Left colon (tissue), 2 donors: Measurements from ENCODE around the gene CPSF6. TPM values are rescaled to one million over a fixed set of nuclear protein-coding genes. Genes with fewer than 3 reads are reported as not detected.
"Not testable (repeated sequence)": the region's sequence is repeated elsewhere in the genome, so short reads cannot be mapped to it uniquely, and the experiment has no call there.

Experiments
- ATAC-seq: fragments of 200-7000 bp; cut with Tn5 transposase; one replicate; pipeline ENCODE4 v1.9.1; 2020; ENCODE audit warnings: mild to moderate bottlenecking, moderate library complexity
- DNase-seq, 2 donors: peaks; one replicate each; pipeline ENCODE4 v3.0.0-alpha.2; 2020
- intact Hi-C, 2 donors: fragments of 100-400 bp; cut with DNase I in 1 of 2; cut with micrococcal nuclease in 1 of 2; formaldehyde crosslinking; loops; one replicate each; pipeline versions ENCODE4 v1.11.2 to v1.14.0; 2022; cut with DNase I, micrococcal nuclease
- total RNA-seq, 2 donors: library from RNA; stranded (reverse); fragmentation: NEBNext Ultra II Directional; extraction: Animal tissue kit (Norgen Biotek cat#: 25700); gene quantifications; one replicate each; pipeline ENCODE4 v1.2.1, GENCODE V29; 2021
- donor health status: DM: no; HTN: no; CAD: no.
- donor health status: DM: yes; HTN: yes; CAD: no.

The CPSF6 gene
- total RNA-seq, 2 donors from 2014 or later = 44.9 to 51.5 TPM

DNA sequence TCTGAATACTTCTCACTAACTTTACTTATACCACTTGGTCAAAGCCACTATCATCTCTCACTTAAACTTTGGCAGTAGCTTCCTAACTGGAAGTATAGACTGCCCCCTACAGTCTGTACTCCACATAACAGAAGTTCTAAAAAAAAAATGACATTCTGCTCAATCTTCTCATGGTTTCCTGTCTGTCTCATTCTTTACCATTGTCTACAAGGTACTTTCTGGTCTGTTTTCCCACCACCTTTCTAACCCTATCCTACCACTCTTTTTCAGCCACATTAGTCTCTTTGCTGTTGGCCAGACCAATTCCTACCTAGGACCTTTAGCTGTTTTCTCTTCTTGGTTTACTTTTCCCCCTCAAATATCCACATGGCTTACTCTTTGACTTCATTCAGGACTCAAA, 14.7 kb downstream of the CPSF6 start:
- intact Hi-C loops = loop anchor here in 1 of 2 donors (10.0 kb wide), 1 partner anchor 99 kb away; no protein-coding TSS in a partner anchor
- ATAC-seq (peak; percentile 71), DNase-seq (no peak)

DNA sequence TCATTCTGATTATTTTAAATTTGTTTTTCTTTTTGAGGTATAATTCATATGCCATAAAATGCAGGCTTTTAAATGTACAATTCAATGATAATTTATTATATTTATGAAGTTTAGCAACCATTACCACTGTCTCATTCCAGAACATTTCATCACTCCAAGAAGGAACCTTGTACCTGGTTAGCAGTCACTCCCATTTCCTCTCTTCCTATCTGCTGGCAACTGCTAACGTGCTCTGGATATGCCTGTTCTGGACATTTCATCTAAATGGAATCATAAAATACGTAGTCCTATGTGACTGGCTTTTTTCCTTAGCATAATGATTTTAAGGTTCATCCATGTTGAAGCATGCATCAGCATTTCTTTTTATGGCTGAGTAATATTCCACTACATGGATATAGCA, 15.5 kb downstream of the CPSF6 start:
- ATAC-seq = peak; percentile 57
- intact Hi-C loops = loop anchor here in 1 of 2 donors (10.0 kb wide), 1 partner anchor 100 kb away; no protein-coding TSS in a partner anchor

GRCh38 chr12:69258655-69259054, 19.3 kb downstream of the CPSF6 start:
- intact Hi-C loops = loop anchor here in 1 of 2 donors (10.0 kb wide), 1 partner anchor 104 kb away; no protein-coding TSS in a partner anchor
- ATAC-seq (no peak), DNase-seq (no peak)

More for the DNA sequence above, 15.5 kb downstream of the CPSF6 start:
- DNase-seq = no peak

- ATAC-seq = no peak
- no peak for DNase-seq
- intact Hi-C loops = no loop called here
Measured at GRCh38 chr12:69262264-69262974, 23.1 kb downstream of the CPSF6 start.

DNA sequence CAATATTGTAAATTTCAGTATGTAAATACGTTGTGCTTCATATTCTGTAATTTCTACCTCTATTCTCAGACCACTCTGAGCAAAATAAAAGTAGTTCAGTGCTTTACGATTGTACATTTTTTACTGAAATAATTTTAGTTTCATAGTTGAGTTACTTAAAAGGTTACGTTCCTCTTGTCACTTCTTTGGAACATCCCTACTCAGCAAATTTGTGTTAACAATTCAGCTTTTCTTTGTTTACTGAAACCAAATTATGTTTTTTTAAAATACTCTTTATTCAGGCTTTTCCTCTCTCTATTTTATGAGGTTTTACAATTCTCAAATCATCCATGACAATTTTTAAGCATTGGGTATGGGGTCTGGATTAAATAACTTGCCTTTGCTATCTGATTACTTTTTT, 25.8 kb downstream of the CPSF6 start:
- ATAC-seq (no peak), DNase-seq (no peak)
- intact Hi-C loops = no loop called here

GRCh38 chr12:69265633-69266032, 26.3 kb downstream of the CPSF6 start:
- not testable (repeated sequence) for DNase-seq
- peak; percentile 21 for ATAC-seq

GRCh38 chr12:69266036-69266635, 26.8 kb downstream of the CPSF6 start:
- intact Hi-C loops = no loop called here
- ATAC-seq (peak; percentile 52), DNase-seq (no peak)

More at GRCh38 chr12:69265633-69266032, 26.3 kb downstream of the CPSF6 start:
- intact Hi-C loops = not testable (repeated sequence)

DNA sequence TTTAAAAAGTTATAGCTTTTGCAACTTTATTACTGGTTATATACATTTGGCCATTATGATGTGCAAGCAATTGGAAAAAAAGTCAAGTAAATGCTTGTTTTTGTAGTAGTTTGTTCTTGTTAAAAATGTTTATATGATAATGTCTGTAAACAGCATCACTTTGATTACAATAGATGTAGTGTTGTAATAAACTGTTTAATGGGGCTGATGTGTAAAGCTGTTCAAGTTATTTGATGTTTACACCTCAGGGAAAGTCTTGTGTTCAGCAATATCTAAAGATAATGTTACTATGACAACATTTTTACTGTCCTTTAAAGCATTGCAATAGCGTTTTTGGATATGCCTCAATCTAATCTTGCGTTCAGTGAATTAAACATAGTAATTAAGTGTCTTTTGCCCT, 30.4 kb downstream of the CPSF6 start:
- intact Hi-C loops = no loop called here

GRCh38 chr12:69272511-69272910, 33.1 kb downstream of the CPSF6 start:
- no peak for DNase-seq
- intact Hi-C loops = no loop called here
- no peak for ATAC-seq

More for the DNA sequence above, 30.4 kb downstream of the CPSF6 start:
- DNase-seq = no peak
- ATAC-seq = no peak

DNA sequence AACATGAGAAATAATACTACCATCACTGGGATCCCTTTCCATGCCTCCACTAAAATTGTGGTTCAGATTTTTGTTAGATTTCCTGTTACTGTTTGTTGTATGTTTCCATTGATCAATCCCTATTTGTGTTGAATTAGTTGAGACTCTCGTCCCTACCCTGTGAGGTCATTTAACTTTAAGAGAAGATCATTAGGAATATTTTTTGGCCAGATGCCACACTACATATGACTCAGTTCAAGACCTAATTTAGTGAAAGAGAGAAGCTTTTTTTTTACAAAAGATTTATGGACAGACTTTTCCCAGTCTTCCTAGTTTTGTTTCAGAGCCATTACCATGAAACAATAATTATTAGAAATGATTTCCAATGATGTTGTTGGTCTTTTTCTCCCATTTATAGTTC, 35.5 kb downstream of the CPSF6 start:
- no peak for DNase-seq
- no peak for ATAC-seq
- intact Hi-C loops = no loop called here

DNA sequence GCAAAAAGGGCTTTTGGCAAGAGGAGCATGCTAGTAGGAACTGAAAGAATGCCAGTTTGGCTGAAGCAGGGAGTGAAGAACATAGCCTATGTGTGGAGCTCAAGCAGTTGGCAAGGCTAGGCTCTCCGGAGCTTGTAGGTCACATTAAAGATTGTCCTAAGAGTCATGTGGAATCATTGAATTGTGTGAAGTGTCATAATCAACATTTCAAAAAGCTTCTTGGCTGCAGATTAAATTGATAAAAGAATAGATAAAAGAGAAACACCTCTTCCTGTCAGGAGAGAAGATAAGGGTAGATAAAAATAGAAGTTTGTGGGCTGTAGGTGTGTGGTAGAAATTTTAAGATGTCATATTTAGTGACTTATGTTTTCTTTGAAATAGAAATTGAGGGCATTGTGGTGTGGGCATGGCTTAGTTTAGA, 36.1 kb downstream of the CPSF6 start:
- intact Hi-C loops = no loop called here
- ATAC-seq (no peak), DNase-seq (no peak)

- ATAC-seq = peak; percentile 71
- intact Hi-C loops = no loop called here
- DNase-seq = no peak
Measured at GRCh38 chr12:69278814-69279782, 39.7 kb downstream of the CPSF6 start.

GRCh38 chr12:69284131-69284530, 44.8 kb downstream of the CPSF6 start:
- ATAC-seq = peak; percentile 70
- intact Hi-C loops = no loop called here
- DNase-seq = peak; percentile 63 to 68

- ATAC-seq = no peak
- DNase-seq = no peak
- intact Hi-C loops = no loop called here
Measured at GRCh38 chr12:69287556-69287955, 48.2 kb downstream of the CPSF6 start.

DNA sequence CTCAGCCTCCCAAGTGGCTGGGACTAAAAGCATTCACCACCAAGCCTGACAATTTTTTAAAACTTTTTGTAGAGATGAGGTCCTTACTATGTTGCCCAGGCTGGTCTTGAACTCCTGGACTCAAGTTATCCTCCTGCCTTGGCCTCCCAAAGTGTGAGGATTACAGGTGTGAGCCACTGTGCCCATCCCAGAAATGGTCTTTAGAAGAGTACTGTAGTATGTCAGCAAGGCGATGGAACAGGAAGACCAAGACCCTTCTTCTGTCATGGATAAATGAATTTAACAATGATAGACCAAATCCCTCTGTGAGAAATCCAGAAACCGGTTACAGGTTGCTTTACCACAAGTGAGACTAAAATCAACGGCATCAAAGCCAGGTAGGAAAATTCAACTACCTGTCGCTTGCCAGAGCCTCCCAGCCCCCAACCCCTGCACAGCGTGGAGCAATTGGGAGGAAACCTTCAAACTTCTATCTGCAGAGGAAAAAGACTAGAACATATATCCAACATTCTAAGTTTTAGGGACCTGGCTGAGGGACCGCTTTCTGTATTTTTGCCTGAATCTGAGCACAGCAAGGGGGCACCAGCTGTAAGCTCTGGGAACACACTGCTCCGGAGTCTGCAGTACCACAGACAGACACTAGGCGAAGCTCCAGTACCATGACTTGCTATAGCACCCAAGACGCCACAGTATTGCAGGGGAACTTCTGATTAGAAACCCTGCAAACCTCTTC, 51.3 kb downstream of the CPSF6 start:
- intact Hi-C loops = no loop called here
- peak; percentile 98 for ATAC-seq

GRCh38 chr12:69291278-69291593, 51.9 kb downstream of the CPSF6 start:
- ATAC-seq = no peak
- intact Hi-C loops = no loop called here
- no peak for DNase-seq

More for the DNA sequence above, 51.3 kb downstream of the CPSF6 start:
- DNase-seq = peak; percentile 63 to 87

- ATAC-seq (no peak), DNase-seq (no peak)
- intact Hi-C loops = no loop called here
Measured at GRCh38 chr12:69298133-69298532, 58.8 kb downstream of the CPSF6 start.

GRCh38 chr12:69298947-69299346, 59.6 kb downstream of the CPSF6 start:
- intact Hi-C loops = no loop called here
- ATAC-seq = no peak
- no peak for DNase-seq

DNA sequence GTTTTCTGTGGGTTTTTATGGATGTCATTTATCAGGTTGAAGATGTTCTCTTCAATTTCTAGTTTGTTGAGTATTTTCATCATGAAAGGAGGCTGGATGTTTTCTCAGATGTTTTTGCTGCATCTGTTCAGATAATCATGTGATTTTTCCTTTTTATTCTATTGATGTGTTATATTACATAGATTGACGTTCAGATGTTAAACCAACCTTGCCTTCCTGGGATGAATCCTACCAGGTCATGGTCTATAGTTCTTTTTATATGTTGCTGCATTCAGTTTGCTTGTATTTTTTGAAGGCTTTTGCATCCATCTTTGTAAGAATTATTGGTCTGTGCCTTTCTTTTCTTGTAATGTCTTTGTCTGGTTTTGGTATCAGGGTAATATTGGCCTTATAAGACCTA, 64.9 kb downstream of the CPSF6 start:
- ATAC-seq = no peak
- intact Hi-C loops = no loop called here
- DNase-seq = no peak
